Measurements from ENCODE around the gene PLS1. TPM values are rescaled to one million over a fixed set of nuclear protein-coding genes. Genes with fewer than 3 reads are reported as not detected.
"Not testable (repeated sequence)": the region's sequence is repeated elsewhere in the genome, so short reads cannot be mapped to it uniquely, and the experiment has no call there.

PLS1 gene
- total RNA-seq, 1 donor from 2014 or later: 15.7 TPM

DNA sequence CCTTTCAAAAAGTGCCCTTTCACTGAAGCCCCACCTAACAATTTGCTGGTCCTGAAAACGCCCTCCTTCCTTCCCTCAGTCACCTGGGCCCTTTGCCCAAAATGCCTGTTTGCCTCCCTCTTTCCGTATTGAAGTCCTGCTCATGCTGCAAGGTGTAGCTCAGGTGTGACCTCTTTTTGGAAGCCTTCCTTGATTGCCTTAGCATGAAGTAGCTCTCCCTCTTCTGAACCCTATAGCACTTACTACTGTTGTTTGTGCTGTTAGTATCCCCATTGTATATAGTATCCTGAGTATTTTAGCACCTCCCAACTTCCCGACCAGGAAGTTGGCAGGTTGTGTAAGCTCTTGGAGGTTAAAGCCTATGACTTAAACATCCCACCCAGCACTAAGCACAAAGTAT lies 1.7 kb downstream of the PLS1 start:
- Mint-ChIP-seq H3K27ac (no peak overlapping the region), H3K9me3 (ENCODE audit: low read depth) (no peaks in the 10 kb centered on the region), H3K4me1 (ENCODE audit: low read depth) (peaks cover 17% of the 10 kb centered on the region), H3K4me3 (ENCODE audit: low read depth) (peak overlapping the region; percentile 11), H3K27me3 (no peaks in the 10 kb centered on the region), H3K36me3 (ENCODE audit: insufficient read depth) (peaks cover 9% of the 10 kb centered on the region)
- TF ChIP-seq, protein P1, sequence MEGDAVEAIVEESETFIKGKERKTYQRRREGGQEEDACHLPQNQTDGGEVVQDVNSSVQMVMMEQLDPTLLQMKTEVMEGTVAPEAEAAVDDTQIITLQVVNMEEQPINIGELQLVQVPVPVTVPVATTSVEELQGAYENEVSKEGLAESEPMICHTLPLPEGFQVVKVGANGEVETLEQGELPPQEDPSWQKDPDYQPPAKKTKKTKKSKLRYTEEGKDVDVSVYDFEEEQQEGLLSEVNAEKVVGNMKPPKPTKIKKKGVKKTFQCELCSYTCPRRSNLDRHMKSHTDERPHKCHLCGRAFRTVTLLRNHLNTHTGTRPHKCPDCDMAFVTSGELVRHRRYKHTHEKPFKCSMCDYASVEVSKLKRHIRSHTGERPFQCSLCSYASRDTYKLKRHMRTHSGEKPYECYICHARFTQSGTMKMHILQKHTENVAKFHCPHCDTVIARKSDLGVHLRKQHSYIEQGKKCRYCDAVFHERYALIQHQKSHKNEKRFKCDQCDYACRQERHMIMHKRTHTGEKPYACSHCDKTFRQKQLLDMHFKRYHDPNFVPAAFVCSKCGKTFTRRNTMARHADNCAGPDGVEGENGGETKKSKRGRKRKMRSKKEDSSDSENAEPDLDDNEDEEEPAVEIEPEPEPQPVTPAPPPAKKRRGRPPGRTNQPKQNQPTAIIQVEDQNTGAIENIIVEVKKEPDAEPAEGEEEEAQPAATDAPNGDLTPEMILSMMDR (IDR thresholded peaks at IDR 0.05; ENCODE audit: unreplicated experiment): no peak
- DNase-seq (ENCODE audit: low spot score, unreplicated experiment): no peak

DNA sequence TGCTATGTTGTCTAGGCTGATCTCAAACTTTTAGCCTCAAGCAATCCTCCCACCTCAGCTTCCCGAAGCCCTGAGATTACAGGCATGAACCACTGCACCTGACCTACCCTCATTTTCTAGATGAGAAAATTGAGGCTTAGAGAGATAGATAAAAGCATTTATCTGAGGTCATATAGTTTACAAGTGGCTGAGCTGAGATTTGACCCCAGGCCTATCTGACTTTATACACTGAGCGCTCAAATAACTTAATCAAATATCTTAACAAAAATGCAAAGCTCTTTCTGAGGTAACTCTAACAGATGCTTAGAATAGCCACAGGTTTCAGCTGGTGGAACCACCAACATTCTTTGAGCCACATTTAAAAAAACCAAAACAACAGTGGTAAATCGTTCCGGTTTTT lies 5.5 kb downstream of the PLS1 start:
- Mint-ChIP-seq H3K4me3 (ENCODE audit: low read depth) (no peak overlapping the region), H3K4me1 (ENCODE audit: low read depth) (peaks cover 16% of the 10 kb centered on the region), H3K27ac (no peak overlapping the region), H3K36me3 (ENCODE audit: insufficient read depth) (peaks cover 9% of the 10 kb centered on the region), H3K27me3 (no peaks in the 10 kb centered on the region), H3K9me3 (ENCODE audit: low read depth) (no peaks in the 10 kb centered on the region)
- no peak for DNase-seq (ENCODE audit: low spot score, unreplicated experiment)
- TF ChIP-seq, protein P1 (IDR thresholded peaks at IDR 0.05; ENCODE audit: unreplicated experiment): no peak

DNA sequence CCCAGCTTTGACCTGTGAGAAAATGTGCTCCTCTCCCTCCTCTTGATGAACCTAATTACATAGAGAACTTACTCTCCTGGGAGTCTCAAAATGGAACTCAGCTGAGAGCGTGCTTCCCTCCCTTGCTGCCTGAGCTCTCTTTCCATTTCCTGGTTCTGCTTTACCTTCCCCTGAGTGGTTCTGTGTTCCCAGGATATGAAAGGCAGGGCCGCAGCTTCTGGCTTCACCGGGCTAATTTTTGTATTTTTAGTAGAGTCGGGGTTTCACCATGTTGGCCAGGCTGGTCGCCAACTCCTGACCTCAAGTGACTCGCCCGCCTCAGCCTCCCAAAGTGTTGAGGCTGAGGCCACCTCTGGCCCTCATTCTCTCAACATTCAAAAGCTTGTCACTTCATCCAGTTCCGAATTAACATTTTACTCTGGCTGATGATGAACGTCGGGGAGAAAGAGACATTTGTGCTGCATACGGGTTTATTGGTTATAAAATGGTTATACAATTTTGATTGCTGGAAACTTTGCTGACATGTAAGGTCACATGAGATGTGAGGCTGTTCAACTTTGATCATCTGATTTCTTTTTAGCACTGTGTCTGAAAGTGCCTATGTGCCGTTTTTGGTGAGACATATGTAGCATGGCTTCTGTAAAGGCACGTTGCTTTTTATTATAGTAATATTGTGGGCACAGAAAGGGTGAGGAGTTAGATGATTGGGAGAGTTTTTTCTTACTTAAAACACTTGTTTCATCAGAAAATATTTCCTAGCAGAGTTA lies 6.6 kb downstream of the PLS1 start:
- peaks cover 9% of the 10 kb centered on the region for H3K36me3 Mint-ChIP-seq (ENCODE audit: insufficient read depth)
- no peak overlapping the region for H3K27ac Mint-ChIP-seq
- peaks cover 11% of the 10 kb centered on the region for H3K4me1 Mint-ChIP-seq (ENCODE audit: low read depth)
- no peak for DNase-seq (ENCODE audit: low spot score, unreplicated experiment)
- H3K4me3 Mint-ChIP-seq (ENCODE audit: low read depth): no peak overlapping the region
- TF ChIP-seq, protein P1 (IDR thresholded peaks at IDR 0.05; ENCODE audit: unreplicated experiment): no peak
- no peaks in the 10 kb centered on the region for H3K9me3 Mint-ChIP-seq (ENCODE audit: low read depth)
- no peaks in the 10 kb centered on the region for H3K27me3 Mint-ChIP-seq

DNA sequence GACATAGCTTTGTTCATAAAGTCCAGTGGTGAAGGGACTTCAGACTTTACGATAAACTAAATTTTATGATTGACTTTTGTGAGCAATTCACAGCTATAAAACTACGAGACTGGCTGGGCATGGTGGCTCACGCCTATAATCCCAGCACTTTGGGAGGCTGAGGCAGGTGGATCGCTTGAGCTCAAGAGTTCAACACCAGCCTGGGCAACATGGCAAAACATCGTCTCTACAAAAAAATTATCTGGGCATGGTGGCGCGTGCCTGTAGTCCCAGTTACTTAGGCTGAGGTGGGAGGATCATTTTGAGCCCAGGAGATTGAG lies 7.2 kb downstream of the PLS1 start:
- not testable (repeated sequence) for H3K4me3 Mint-ChIP-seq (ENCODE audit: low read depth); H3K9me3 Mint-ChIP-seq (ENCODE audit: low read depth); H3K4me1 Mint-ChIP-seq (ENCODE audit: low read depth); H3K27ac Mint-ChIP-seq; H3K27me3 Mint-ChIP-seq; DNase-seq (ENCODE audit: low spot score, unreplicated experiment); H3K36me3 Mint-ChIP-seq (ENCODE audit: insufficient read depth)

DNA sequence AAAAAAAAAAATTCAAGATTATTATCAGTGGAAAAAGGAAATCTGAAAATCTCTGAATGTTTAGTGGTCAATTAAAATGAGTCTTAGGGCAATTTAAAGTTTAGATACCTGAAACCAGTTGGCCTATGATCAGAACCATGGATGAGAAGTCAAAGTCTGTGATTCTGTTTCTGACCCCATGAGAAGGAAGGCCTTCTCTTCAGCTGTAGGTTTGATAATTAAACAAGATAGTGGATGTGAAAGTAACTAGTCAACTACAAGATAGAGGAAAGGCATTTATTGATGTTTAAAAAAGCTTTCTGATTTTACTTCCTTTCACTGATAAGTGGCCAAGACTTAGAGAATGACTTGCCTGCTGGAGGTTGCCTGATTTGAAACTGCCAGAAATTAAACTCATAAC lies 8.7 kb downstream of the PLS1 start:
- Mint-ChIP-seq H3K27ac (no peak overlapping the region), H3K4me3 (ENCODE audit: low read depth) (no peak overlapping the region), H3K4me1 (ENCODE audit: low read depth) (peaks cover 5% of the 10 kb centered on the region), H3K27me3 (no peaks in the 10 kb centered on the region), H3K9me3 (ENCODE audit: low read depth) (no peaks in the 10 kb centered on the region), H3K36me3 (ENCODE audit: insufficient read depth) (peaks cover 6% of the 10 kb centered on the region)
- no peak for DNase-seq (ENCODE audit: low spot score, unreplicated experiment)
- TF ChIP-seq, protein P1 (IDR thresholded peaks at IDR 0.05; ENCODE audit: unreplicated experiment): no peak

DNA sequence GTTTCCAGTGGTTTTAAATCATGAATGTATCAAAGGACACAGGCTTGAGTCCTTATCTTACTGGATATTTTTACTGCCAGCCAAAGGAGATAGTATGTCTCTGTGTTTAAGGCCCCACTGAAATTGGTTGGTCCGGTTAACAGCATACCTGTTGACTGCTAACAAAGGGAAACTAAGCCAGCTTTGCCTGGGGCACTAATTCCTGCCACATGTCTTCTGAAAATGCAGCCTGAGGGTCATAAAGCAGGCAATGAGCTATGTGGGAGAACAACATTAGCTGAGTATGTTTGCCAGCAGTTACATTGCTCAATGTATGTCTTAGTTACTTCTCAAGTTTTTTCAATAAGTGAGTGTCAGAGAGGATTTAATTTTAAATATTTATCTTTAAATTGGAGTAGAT lies 12.4 kb downstream of the PLS1 start:
- Mint-ChIP-seq H3K27ac (no peak overlapping the region), H3K4me1 (ENCODE audit: low read depth) (peaks cover 5% of the 10 kb centered on the region), H3K27me3 (no peaks in the 10 kb centered on the region), H3K4me3 (ENCODE audit: low read depth) (no peak overlapping the region), H3K36me3 (ENCODE audit: insufficient read depth) (no peaks in the 10 kb centered on the region), H3K9me3 (ENCODE audit: low read depth) (no peaks in the 10 kb centered on the region)
- TF ChIP-seq, protein P1 (IDR thresholded peaks at IDR 0.05; ENCODE audit: unreplicated experiment): no peak
- DNase-seq (ENCODE audit: low spot score, unreplicated experiment): no peak

Data from progenitor cell of endocrine pancreas (in vitro differentiated cells).